Breast epithelium (tissue), 3 donors: ENCODE results near the gene RAB22A.

Source experiments
- CTCF ChIP-seq, 3 donors: fragments of 450-650 bp; IDR thresholded peaks; one replicate each; pipeline ENCODE4 v1.5.1; 2016 to 2017; ENCODE audit warnings: antibody characterized with exemption in 3 of 3, mild to moderate bottlenecking in 3 of 3, moderate library complexity in 3 of 3
- POLR2AphosphoS5 ChIP-seq, 3 donors: sonication (generic); formaldehyde crosslinking; IDR thresholded peaks; one replicate each; pipeline ENCODE4 v1.6.1; 2017; ENCODE audit warnings: antibody characterized with exemption in 3 of 3

- TF ChIP-seq CTCF (IDR thresholded peaks at IDR 0.05), result no peak
- TF ChIP-seq POLR2AphosphoS5 (IDR thresholded peaks at IDR 0.05), result no peak
Measured at GRCh38 chr20:58374027-58374850, 64.7 kb downstream of the RAB22A start.
